AG04449 (cell line): ENCODE results near the gene PROM2.

Source experiments
- CTCF ChIA-PET: fragments of 350-600 bp; formaldehyde crosslinking; extraction: SDS; loops from one replicate; lab custom pipeline; 2021; ENCODE audit warnings: antibody characterized with exemption; lab: Yijun Ruan, JAX
- POLR2A ChIA-PET: fragments of 400-600, 350-600 bp; formaldehyde crosslinking; extraction: SDS; loops from one replicate; lab custom pipeline; 2020; ENCODE audit warnings: antibody characterized with exemption, inconsistent platforms; lab: Yijun Ruan, JAX
- DNase-seq: peaks from one replicate; pipeline ENCODE4 v3.0.0-alpha.2; 2010; ENCODE audit warnings: low read depth, low spot score
- H3K4me3 ChIP-seq: 2 replicates; pipeline ENCODE4 v1.5.1; 2011; ENCODE audit warnings: low read depth, mild to moderate bottlenecking, control low read depth, low read length
- TF ChIP-seq, protein P1 (sequence below): IDR thresholded peaks from one replicate; pipeline ENCODE4 v1.5.1; 2011; ENCODE audit warnings: mild to moderate bottlenecking, moderate library complexity, low read length, control low read depth, inconsistent platforms; ENCODE audit not compliant: insufficient read depth; ENCODE audit errors: missing control alignments

The PROM2 gene

DNA sequence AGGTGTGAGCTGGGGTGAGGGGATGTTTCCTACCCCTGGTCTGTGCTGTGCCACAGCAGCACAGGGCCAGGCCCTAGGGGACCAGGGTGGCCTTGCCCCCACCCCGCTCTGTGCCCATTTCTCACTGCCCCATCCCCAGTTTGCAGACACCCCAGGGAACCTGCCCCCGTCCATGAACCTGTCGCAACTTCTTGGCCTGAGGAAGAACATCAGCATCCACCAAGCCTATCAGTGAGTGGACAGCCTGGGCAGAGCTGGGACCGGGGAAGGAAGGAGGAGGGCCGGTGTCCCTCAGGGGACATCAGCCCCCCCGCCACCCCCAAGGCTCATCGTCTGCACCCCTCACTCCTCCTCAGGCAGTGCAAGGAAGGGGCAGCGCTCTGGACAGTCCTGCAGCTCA, 7.5 kb downstream of the PROM2 start:
- TF ChIP-seq, protein P1, sequence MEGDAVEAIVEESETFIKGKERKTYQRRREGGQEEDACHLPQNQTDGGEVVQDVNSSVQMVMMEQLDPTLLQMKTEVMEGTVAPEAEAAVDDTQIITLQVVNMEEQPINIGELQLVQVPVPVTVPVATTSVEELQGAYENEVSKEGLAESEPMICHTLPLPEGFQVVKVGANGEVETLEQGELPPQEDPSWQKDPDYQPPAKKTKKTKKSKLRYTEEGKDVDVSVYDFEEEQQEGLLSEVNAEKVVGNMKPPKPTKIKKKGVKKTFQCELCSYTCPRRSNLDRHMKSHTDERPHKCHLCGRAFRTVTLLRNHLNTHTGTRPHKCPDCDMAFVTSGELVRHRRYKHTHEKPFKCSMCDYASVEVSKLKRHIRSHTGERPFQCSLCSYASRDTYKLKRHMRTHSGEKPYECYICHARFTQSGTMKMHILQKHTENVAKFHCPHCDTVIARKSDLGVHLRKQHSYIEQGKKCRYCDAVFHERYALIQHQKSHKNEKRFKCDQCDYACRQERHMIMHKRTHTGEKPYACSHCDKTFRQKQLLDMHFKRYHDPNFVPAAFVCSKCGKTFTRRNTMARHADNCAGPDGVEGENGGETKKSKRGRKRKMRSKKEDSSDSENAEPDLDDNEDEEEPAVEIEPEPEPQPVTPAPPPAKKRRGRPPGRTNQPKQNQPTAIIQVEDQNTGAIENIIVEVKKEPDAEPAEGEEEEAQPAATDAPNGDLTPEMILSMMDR = no peak
- no peak for DNase-seq
- no peak overlapping the region for H3K4me3 ChIP-seq
- CTCF ChIA-PET = no interaction called here
- POLR2A ChIA-PET = no interaction called here

DNA sequence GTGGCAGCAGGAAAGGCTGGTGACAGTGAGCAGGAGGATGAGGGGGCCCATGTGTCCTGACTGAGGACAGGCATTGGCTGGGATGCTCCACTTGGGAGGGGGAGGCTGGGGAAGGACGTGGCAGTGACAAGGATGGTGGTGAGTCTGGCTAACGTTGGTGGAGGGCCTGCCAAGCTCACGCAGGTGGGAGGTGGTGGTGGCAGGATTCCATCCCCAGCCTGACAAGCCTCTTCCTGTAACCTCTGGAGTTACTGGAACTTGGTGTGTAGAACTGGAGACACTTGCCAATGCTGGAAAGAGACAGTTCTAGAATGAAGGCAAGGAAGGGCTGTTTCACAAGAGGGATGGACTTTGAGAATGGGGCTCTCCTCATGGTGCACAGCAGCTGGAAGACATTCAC, 8.2 kb downstream of the PROM2 start:
- DNase-seq = no peak
- ChIA-PET POLR2A (no interaction called here), CTCF (interaction anchor here (0.6 kb wide), 1 partner anchor 52 kb away, joined by 4 read pairs; no protein-coding TSS in a partner anchor)
- TF ChIP-seq, protein P1 = no peak
- no peak overlapping the region for H3K4me3 ChIP-seq

DNA sequence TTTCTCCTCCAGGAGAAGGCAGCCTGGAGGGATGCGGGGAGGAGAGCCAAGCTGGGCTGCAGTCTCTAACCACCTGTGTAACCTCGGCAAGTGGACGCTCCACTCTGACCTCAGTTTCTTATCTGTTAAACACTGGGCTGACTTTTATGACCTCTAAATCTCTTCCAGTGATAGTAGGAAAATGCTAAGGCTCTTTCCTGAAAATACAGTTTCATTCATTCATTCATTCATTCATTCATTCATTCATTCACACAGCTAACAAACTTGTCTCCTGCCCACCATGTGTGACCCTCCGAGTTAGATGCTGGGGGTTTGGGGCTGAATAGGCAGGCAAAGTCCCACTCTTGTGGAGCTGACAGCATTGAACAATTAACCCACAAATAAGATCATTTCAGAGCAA, 9.3 kb downstream of the PROM2 start:
- ChIA-PET CTCF (no interaction called here), POLR2A (no interaction called here)
- DNase-seq = no peak
- TF ChIP-seq, protein P1 = no peak
- H3K4me3 ChIP-seq = no peak overlapping the region

DNA sequence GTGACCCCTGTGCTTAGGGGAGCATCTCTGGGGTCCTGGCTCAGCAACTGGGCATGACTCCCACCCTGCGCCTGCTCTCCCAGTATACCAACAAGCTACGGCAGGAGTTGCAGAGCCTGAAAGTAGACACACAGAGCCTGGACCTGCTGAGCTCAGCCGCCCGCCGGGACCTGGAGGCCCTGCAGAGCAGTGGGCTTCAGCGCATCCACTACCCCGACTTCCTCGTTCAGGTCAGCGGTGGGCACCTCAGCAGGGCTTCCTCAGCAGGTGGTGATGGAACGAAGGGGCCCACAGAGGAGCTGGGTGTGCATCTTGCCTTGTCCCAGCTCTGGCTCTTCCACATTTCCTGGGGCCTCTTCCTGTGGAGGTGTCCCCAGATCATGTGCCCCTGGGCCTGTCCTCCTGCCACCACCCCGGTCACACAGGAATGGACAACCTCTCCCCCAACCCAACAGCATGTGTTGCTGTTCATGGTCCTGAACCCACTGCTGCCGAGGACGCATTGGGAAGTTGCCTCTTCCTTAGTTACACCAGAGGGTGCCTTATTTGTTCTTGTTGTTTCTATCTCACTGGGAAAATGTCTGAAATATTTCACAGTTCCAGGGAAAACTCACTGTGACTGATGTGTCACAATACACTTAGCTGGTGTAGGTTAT, 10.8 kb downstream of the PROM2 start:
- ChIA-PET CTCF (no interaction called here), POLR2A (no interaction called here)
- H3K4me3 ChIP-seq = no peak overlapping the region
- TF ChIP-seq, protein P1 = no peak
- no peak for DNase-seq

DNA sequence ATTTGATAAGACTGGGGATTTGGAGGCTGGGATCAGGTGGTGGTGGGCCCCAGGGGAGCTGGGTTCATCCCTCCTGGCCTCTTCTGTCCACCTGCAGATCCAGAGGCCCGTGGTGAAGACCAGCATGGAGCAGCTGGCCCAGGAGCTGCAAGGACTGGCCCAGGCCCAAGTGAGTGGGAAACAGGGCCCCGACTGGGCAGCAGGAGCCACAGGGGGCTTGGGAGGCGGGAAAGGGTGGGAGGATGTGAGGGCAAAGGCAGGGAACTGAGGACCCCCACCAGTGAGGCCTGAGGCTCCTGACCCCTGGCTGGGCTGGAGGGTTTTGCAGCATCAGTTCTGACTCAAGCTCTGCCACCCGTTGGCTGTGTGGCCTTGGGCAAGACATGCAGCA, 11.3 kb downstream of the PROM2 start:
- no peak for DNase-seq
- CTCF ChIA-PET = interaction anchor here (1.9 kb wide), 1 partner anchor 104 kb away, joined by 5 read pairs; no protein-coding TSS in a partner anchor
- POLR2A ChIA-PET = no interaction called here
- H3K4me3 ChIP-seq = no peak overlapping the region
- TF ChIP-seq, protein P1 = no peak

DNA sequence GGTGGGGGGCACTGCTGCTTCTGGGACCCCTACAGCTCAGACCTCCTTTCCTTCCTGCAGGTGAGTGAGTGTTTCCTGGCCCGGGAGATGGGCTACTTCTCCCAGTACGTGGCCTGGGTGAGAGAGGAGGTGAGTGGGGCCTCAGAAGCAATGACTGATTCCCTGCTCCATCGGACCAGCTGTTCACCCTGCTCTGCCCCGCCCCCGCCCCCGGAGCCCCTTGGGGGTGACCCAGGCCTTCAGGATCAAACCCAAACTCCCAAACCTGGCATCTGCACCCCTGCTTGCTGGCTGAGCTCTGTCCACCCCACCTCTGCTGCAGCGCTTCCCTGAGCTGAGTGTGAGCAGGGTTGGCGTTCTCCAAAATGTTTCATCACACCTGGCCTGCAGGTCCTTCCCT, 13.1 kb downstream of the PROM2 start:
- TF ChIP-seq, protein P1 = no peak
- no peak overlapping the region for H3K4me3 ChIP-seq
- no peak for DNase-seq
- CTCF ChIA-PET = interaction anchor here (1.0 to 1.9 kb wide), 2 partner anchors 12 to 102 kb away, joined by 3 to 5 read pairs; no protein-coding TSS in a partner anchor
- POLR2A ChIA-PET = no interaction called here
